ENCODE data around the gene CBFA2T2.

Gene CBFA2T2

DNA sequence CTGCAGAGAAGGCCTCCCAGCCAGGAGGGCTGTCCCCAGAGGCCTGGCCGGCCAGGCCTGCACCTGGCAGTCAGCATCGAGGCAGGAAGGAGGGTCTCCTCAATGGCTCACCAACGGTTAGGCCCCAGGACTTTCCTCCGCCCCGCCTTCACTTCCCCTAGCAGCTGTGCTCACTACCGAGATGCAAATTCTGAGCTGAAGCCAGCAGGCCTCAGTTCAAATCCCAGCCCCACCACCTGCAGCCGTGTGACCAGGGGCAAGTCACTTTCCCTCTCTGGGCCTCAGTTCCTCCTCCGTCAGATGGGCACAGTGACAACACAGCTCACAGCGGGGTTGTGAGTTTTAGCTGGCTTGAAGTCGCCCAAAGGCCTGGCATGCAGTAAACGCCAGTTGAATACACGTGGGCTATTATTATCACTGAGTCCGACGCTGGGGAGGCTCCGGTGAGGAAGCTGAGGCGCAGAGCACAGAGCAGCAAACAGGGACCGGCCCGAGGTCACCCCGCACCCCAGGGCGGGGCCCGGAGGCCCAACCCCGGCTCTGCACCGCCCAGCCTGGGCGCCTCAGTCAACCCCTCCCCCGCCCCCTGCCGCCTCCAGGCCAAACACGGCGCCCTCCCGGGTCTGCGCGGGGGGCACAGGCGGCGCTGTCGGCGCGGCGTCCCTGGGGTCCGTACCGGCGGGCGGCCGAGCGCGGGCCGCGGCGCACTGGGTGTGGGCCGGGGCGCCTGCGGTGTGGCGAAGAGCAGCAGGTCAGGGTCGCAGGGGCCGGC is 195.6 kb downstream of the CBFA2T2 start:
- DNase-seq (ENCODE audit: insufficient read length, low spot score) (no peak), FAIRE-seq (no peak)
- TF ChIP-seq, protein P1, sequence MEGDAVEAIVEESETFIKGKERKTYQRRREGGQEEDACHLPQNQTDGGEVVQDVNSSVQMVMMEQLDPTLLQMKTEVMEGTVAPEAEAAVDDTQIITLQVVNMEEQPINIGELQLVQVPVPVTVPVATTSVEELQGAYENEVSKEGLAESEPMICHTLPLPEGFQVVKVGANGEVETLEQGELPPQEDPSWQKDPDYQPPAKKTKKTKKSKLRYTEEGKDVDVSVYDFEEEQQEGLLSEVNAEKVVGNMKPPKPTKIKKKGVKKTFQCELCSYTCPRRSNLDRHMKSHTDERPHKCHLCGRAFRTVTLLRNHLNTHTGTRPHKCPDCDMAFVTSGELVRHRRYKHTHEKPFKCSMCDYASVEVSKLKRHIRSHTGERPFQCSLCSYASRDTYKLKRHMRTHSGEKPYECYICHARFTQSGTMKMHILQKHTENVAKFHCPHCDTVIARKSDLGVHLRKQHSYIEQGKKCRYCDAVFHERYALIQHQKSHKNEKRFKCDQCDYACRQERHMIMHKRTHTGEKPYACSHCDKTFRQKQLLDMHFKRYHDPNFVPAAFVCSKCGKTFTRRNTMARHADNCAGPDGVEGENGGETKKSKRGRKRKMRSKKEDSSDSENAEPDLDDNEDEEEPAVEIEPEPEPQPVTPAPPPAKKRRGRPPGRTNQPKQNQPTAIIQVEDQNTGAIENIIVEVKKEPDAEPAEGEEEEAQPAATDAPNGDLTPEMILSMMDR (IDR thresholded peaks at IDR 0.05; ENCODE audit: insufficient read depth, missing control alignments): no peak

DNA sequence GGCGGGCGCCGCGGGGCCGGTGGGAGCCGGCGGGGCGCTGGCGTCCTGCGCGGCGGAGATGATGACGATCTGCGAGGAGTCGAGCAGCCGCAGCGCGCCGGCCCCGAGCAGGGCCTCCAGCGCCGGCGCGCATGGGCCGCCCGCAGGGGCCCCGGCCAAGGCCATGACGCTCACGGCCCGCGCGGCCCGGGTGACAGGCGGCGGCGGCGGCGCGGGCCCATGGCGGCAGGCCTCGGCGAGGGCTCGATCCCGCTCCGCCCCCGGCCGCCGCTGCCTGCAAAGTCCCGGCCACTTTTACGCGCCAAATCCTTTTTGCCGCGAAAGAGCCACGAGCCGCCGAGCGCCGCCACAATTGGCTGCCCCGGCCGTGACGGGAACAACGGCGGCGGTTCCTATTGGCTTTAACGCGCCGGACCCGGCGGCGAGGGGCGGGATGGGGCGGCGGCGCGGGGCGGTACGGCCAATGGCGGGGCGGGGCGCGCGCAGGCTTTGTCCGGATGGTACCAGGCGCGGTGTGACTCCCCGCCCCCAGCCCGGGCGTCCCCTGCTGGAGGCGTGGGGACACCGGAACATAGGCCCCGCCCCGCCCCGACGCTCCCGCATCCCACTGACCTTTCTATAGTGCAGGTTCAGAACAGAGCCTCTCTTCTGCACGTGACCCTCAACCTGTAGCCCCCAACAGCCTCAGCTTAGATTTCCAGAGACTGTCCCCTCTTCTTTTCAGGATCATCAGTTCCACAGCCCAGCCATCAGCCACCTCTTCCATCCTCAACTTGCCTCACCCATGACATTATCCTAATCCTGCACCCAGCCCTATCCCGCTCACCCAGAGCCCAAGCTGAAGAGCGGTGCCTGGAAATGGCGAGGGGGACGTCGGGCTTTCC is 196.4 kb downstream of the CBFA2T2 start, which contains the start of gene E2F1:
TSS of gene E2F1 (minus strand) at position 286 of the 884 bp plus-strand sequence. CDS start at position 165, 121 bp downstream.
- no peak for FAIRE-seq
- TF ChIP-seq, protein P1 (IDR thresholded peaks at IDR 0.05; ENCODE audit: insufficient read depth, missing control alignments): peak; percentile 9

DNA sequence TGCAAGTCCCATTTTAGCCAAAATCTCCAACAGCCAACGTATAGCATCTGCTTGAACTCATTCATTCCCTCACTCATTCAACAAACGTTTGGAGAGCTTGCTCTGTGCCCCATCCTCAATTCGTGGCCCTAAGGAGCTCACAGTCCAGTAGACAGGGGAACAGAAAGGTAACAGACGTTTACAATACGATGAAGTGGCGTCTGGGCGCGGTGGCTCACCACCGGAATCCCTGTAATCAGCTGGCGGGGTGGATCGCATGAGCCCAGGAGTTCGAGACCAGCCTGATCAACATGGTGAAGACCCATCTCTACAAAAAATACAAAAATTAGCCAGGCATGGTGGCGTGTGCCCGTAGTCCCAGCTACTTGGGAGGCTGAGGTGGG is 197.1 kb downstream of the CBFA2T2 start:
- TF ChIP-seq, protein P1 (IDR thresholded peaks at IDR 0.05; ENCODE audit: insufficient read depth, missing control alignments): no peak
- DNase-seq (ENCODE audit: insufficient read length, low spot score) (no peak), FAIRE-seq (no peak)

More for the DNA sequence above, 196.4 kb downstream of the CBFA2T2 start, which contains the start of gene E2F1:
- DNase-seq (ENCODE audit: insufficient read length, low spot score): peak; percentile 89

DNA sequence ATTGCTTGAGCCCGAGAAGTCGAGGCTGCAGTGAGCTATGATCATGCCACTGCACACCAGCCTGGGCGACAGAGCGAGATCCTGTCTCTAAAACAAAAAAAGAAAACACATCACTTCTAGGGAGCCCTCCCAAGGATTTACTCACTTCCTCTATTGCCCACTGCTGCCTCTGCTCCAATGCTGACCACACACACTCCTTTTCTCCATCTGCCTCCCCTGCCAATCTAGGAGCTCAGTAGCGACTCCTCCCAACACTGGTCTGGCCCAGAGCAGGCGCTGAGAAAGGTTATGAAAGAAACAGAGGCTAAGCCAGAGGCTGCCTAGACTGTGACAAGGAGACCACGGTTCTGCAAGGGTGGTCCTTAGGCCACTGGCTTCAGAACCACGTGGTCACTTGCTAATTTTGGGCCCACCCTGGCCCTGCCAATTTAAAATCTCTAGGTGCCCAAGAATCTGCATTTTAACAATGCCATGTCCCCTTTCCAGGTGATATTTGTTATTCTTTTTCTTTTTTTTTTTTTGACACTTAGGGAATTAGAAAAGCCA is 197.5 kb downstream of the CBFA2T2 start:
- TF ChIP-seq, protein P1 (IDR thresholded peaks at IDR 0.05; ENCODE audit: insufficient read depth, missing control alignments): no peak
- DNase-seq (ENCODE audit: insufficient read length, low spot score) (no peak), FAIRE-seq (no peak)

DNA sequence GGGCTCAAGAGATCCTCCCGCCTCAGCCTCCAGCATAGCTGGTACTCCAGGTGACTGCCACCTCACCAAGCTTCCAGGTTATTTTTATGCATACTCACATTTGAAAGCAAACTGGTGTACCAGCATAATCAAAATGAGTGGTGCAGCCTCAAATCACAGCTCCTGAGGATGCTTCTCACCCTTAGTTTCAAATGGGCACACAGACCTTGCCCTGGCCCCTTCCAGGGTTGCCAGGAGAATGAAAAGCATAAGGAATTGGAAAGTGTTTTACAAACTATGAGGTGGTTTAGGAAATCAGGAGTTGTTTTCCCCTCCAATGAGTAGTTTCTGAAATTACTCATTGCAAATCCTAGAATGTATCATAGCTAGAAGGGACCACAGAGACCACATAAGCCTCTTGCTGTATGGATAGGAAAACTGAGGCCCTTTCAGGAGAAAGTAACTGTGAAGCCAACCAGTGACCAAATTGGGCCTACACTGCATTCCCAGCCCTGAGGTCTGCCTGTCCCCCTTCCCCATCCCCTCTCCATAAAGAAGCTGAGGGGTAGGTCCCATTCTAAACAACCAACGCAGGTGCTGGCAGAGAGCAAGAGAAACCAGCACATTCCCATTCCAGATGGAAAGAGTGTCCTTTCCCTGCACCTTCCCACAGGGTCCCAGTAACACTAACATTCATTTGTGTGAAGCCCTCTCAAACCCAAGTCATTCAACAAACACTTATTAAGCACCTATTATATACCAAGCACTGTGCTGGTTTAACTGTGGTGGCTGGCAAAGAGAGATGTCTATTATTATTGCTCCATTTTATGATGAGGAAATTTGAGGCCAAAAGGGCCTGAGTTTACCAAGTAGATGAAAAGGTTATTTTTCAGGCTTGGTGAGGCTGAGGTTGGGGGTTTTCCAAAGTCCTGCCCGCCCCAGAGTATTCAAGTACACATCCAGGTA is 198.4 kb downstream of the CBFA2T2 start:
- TF ChIP-seq, protein P1 (IDR thresholded peaks at IDR 0.05; ENCODE audit: insufficient read depth, missing control alignments): no peak
- DNase-seq (ENCODE audit: insufficient read length, low spot score): no peak
- FAIRE-seq: no peak

DNA sequence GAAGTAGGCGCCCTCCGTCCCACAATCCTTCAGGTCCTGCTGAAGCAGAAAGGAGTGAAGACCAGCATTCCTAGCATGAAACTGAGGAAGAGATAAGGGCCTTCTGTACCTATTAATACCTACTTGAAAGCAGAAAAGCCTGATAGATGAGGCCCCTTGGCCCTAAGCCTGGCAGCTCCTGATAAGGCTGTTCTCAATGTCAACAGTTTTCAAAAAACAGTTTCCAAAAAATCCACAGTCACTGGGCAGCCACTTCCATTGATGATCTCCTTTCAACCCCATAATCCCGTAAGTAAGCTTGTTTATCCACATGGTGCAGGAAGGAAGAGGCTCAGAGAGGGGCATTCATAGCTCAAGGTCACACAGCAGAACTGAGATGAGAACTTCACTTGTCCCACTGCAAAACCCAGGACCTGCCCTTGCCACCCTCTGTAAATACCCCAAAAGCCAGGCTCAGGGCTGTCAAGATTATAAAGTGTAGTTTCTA is 199.1 kb downstream of the CBFA2T2 start:
- FAIRE-seq (no peak), DNase-seq (ENCODE audit: insufficient read length, low spot score) (no peak)
- TF ChIP-seq, protein P1 (IDR thresholded peaks at IDR 0.05; ENCODE audit: insufficient read depth, missing control alignments): no peak
